Progenitor cell of endocrine pancreas (in vitro differentiated cells): Measurements from ENCODE around the gene UFC1. TPM values are rescaled to one million over a fixed set of nuclear protein-coding genes. Genes with fewer than 3 reads are reported as not detected.
A peak's percentile ranks its signal among the peaks of the same experiment; 100 is the strongest.

Experiments
- DNase-seq: peaks from one replicate; pipeline ENCODE4 v3.0.0; 2021; ENCODE audit warnings: low spot score; ENCODE audit not compliant: unreplicated experiment
- H3K27ac Mint-ChIP-seq: 2 replicates; pipeline ENCODE4 v1.8.0; 2021; ENCODE audit warnings: mild to moderate bottlenecking, moderate library complexity, mixed read lengths
- H3K27me3 Mint-ChIP-seq: 2 replicates; pipeline ENCODE4 v1.8.0; 2021; ENCODE audit warnings: mixed read lengths
- H3K36me3 Mint-ChIP-seq: 2 replicates; pipeline ENCODE4 v1.8.0; 2022; ENCODE audit warnings: mixed read lengths; ENCODE audit not compliant: insufficient read depth
- H3K4me1 Mint-ChIP-seq: 2 replicates; pipeline ENCODE4 v1.8.0; 2021; ENCODE audit warnings: low read depth, mixed read lengths
- H3K4me3 Mint-ChIP-seq: 2 replicates; pipeline ENCODE4 v1.8.0; 2021; ENCODE audit warnings: low read depth, mild to moderate bottlenecking, moderate library complexity, mixed read lengths
- H3K9me3 Mint-ChIP-seq: 2 replicates; pipeline ENCODE4 v1.8.0; 2021; ENCODE audit warnings: low read depth, mixed read lengths
- CTCF ChIP-seq: fragments of 200-600 bp; sonication (generic); IDR thresholded peaks from one replicate; pipeline ENCODE4 v1.5.0; 2021; ENCODE audit warnings: antibody characterized with exemption, mild to moderate bottlenecking; ENCODE audit not compliant: unreplicated experiment
- total RNA-seq: library from RNA; stranded (reverse); gene quantifications from 2 replicates; pipeline ENCODE4 v1.2.1, GENCODE V29; 2021

Gene UFC1
- total RNA-seq, 1 donor from 2014 or later = 139 TPM

- H3K4me1 Mint-ChIP-seq = peaks cover 17% of the 10 kb centered on the region
- peak overlapping the region; percentile 80 for H3K4me3 Mint-ChIP-seq
- DNase-seq = no peak
- peak overlapping the region; percentile 18 for H3K27ac Mint-ChIP-seq
- H3K27me3 Mint-ChIP-seq = no peaks in the 10 kb centered on the region
- H3K9me3 Mint-ChIP-seq = no peaks in the 10 kb centered on the region
- TF ChIP-seq CTCF = no peak
- peaks cover 16% of the 10 kb centered on the region for H3K36me3 Mint-ChIP-seq
These were observed 4.1 kb downstream of the UFC1 start for GRCh38 chr1:161157867-161158266.

DNA sequence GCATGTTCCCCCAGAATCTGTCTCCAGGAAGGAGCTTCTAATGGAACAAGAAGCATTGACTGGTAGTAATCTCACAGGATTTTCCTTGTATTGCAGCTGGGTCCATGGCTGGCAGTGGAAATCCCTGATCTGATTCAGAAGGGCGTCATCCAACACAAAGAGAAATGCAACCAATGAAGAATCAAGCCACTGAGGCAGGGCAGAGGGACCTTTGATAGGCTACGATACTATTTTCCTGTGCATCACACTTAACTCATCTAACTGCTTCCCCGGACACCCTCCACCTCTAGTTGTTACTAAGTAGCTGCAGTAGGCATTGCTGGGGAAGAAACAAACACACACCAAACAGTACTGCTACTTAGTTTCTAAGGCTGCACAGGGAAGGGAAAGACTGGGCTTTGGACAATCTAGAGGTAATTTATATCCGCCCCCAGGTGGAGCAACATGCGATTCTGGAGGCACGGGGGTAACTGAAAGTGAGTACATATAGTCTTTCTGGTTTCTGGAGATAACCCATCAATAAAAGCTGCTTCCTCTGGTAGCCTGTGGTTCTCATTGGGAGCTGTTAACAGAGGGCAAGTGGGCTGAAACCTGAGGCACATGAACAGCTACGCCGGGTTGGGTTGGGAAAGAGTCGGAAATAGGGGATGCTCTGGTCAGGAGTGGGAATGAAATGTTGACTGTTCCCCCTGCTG, 4.7 kb downstream of the UFC1 start:
- no peak for TF ChIP-seq CTCF
- Mint-ChIP-seq H3K9me3 (no peaks in the 10 kb centered on the region), H3K4me3 (peak overlapping the region; percentile 80), H3K4me1 (peaks cover 17% of the 10 kb centered on the region), H3K36me3 (peaks cover 21% of the 10 kb centered on the region), H3K27me3 (no peaks in the 10 kb centered on the region), H3K27ac (peak overlapping the region; percentile 6)
- DNase-seq = no peak

GRCh38 chr1:161159087-161159912, 5.5 kb downstream of the UFC1 start, which contains the start of gene USP21:
TSS of gene USP21 (plus strand) at chr1:161159500. CDS start at chr1:161160641, 1,141 bp downstream.
- peak; percentile 85 for DNase-seq
- H3K4me1 Mint-ChIP-seq = peaks cover 17% of the 10 kb centered on the region
- H3K4me3 Mint-ChIP-seq = peak within 1 kb of the TSS; percentile 80
- H3K9me3 Mint-ChIP-seq = no peaks in the 10 kb centered on the region
- H3K27ac Mint-ChIP-seq = peak within 1 kb of the TSS; percentile 82
- no peaks in the 10 kb centered on the region for H3K27me3 Mint-ChIP-seq
- peak; percentile 27 for TF ChIP-seq CTCF
- peaks cover 26% of the 10 kb centered on the region for H3K36me3 Mint-ChIP-seq

- Mint-ChIP-seq H3K4me1 (peaks cover 15% of the 10 kb centered on the region), H3K27ac (peak overlapping the region; percentile 61), H3K36me3 (peaks cover 30% of the 10 kb centered on the region), H3K9me3 (no peaks in the 10 kb centered on the region), H3K27me3 (no peaks in the 10 kb centered on the region), H3K4me3 (peak overlapping the region; percentile 80)
- DNase-seq = no peak
- TF ChIP-seq CTCF = no peak
These were observed 6.1 kb downstream of the UFC1 start for GRCh38 chr1:161159913-161160243.

- Mint-ChIP-seq H3K9me3 (no peaks in the 10 kb centered on the region), H3K27ac (no peak overlapping the region), H3K27me3 (no peaks in the 10 kb centered on the region), H3K36me3 (peaks cover 33% of the 10 kb centered on the region), H3K4me1 (peaks cover 16% of the 10 kb centered on the region), H3K4me3 (peak overlapping the region; percentile 80)
- no peak for DNase-seq
- no peak for TF ChIP-seq CTCF
These were observed 6.9 kb downstream of the UFC1 start for GRCh38 chr1:161160671-161161145.
